Neuronal stem cell (in vitro differentiated cells): ENCODE measurements around the gene HDAC4.

Experiments used
- DNase-seq: peaks from one replicate; pipeline ENCODE4 v3.0.0-alpha.2; 2013; ENCODE audit warnings: low spot score
- H2AFZ ChIP-seq: one replicate; pipeline ENCODE4 v1.6.1; 2013; ENCODE audit warnings: mild to moderate bottlenecking, low read length, inconsistent platforms
- H2AK5ac ChIP-seq: 2 replicates; pipeline ENCODE4 v1.6.1; 2013; ENCODE audit warnings: low read depth, mild to moderate bottlenecking, inconsistent platforms, low read length, moderate library complexity, mixed read lengths
- H2BK120ac ChIP-seq: 2 replicates; pipeline ENCODE4 v1.6.1; 2013; ENCODE audit warnings: low read depth, mild to moderate bottlenecking, inconsistent platforms, low read length, moderate library complexity, mixed read lengths
- H2BK12ac ChIP-seq: one replicate; pipeline ENCODE4 v1.6.1; 2013; ENCODE audit warnings: low read length, inconsistent platforms
- H2BK15ac ChIP-seq: 2 replicates; pipeline ENCODE4 v1.6.1; 2013; ENCODE audit warnings: mild to moderate bottlenecking, low read length, inconsistent platforms, mixed read lengths
- H2BK5ac ChIP-seq: one replicate; pipeline ENCODE4 v1.6.1; 2013; ENCODE audit warnings: inconsistent platforms, mild to moderate bottlenecking, low read length, moderate library complexity
- H3K14ac ChIP-seq: one replicate; pipeline ENCODE4 v1.6.1; 2013; ENCODE audit warnings: low read length, inconsistent platforms
- H3K18ac ChIP-seq: 2 replicates; pipeline ENCODE4 v1.6.1; 2013; ENCODE audit warnings: low read length, inconsistent platforms
- H3K23ac ChIP-seq: 2 replicates; pipeline ENCODE4 v1.6.1; 2013; ENCODE audit warnings: low read depth, mild to moderate bottlenecking, mixed read lengths, low read length, inconsistent platforms; ENCODE audit not compliant: poor library complexity
- H3K27ac ChIP-seq: replicated peaks from 3 replicates; pipeline ENCODE4 v1.5.1; 2013; ENCODE audit warnings: low read length, inconsistent platforms
- H3K27me3 ChIP-seq, 3 experiments: 2 replicates each; pipeline ENCODE4 v1.6.1; 2013; ENCODE audit warnings: low read length in 3 of 3, mild to moderate bottlenecking in 2 of 3, inconsistent platforms in 1 of 3, low read depth in 1 of 3, mixed read lengths in 1 of 3, moderate library complexity in 1 of 3; ENCODE audit not compliant: control insufficient read depth in 3 of 3, insufficient read depth in 3 of 3
- H3K36me3 ChIP-seq, 2 donors: replicated peaks in 1 of 2; 2 replicates each; pipeline ENCODE4 v1.6.1; 2013; ENCODE audit warnings: low read length in 2 of 2; ENCODE audit not compliant: control insufficient read depth in 2 of 2, insufficient read depth in 2 of 2
- H3K4ac ChIP-seq: 2 replicates; pipeline ENCODE4 v1.6.1; 2013; ENCODE audit warnings: inconsistent platforms, mild to moderate bottlenecking, low read length, moderate library complexity
- H3K4me1 ChIP-seq, 2 donors: 1 replicate in 1 of 2; 2 replicates in 1 of 2; pipeline ENCODE4 v1.6.1; 2013; ENCODE audit warnings: low read length in 2 of 2, low read depth in 1 of 2; ENCODE audit not compliant: control insufficient read depth in 2 of 2, insufficient read depth in 1 of 2
- H3K4me2 ChIP-seq: one replicate; pipeline ENCODE4 v1.6.1; 2013; ENCODE audit warnings: mild to moderate bottlenecking, low read length, inconsistent platforms; ENCODE audit not compliant: insufficient read depth, poor library complexity, severe bottlenecking
- H3K4me3 ChIP-seq, 2 donors: 2 replicates each; pipeline ENCODE4 v1.5.1; 2013; ENCODE audit warnings: low read length in 2 of 2, mild to moderate bottlenecking in 2 of 2, inconsistent platforms in 1 of 2, moderate library complexity in 1 of 2
- H3K79me1 ChIP-seq: one replicate; pipeline ENCODE4 v1.6.1; 2013; ENCODE audit warnings: low read depth, mild to moderate bottlenecking, inconsistent platforms, low read length, moderate library complexity
- H3K9ac ChIP-seq: one replicate; pipeline ENCODE4 v1.6.1; 2013; ENCODE audit warnings: mild to moderate bottlenecking, low read depth, low read length, inconsistent platforms; ENCODE audit not compliant: poor library complexity
- H3K9me3 ChIP-seq, 2 donors: replicated peaks in 1 of 2; 2 replicates each; pipeline versions ENCODE3 to v1.6.1; 2013; ENCODE audit warnings: low read length in 2 of 2, mild to moderate bottlenecking in 2 of 2, inconsistent platforms in 1 of 2, low read depth in 1 of 2, mixed read lengths in 1 of 2, moderate library complexity in 1 of 2; ENCODE audit not compliant: control insufficient read depth in 2 of 2, insufficient read depth in 1 of 2
- H4K8ac ChIP-seq: one replicate; pipeline ENCODE4 v1.6.1; 2013; ENCODE audit warnings: low read depth, mild to moderate bottlenecking, inconsistent platforms, low read length, moderate library complexity
- H4K91ac ChIP-seq: one replicate; pipeline ENCODE4 v1.6.1; 2013; ENCODE audit warnings: low read length, low read depth, mild to moderate bottlenecking, inconsistent platforms; ENCODE audit not compliant: poor library complexity
- WGBS, 2 donors: extraction: QIAGEN DNeasy Blood & Tissue Kit; methylation state at CpG; one replicate each; pipeline ENCODE4 v1.1.7; 2013; ENCODE audit warnings: missing lambda C conversion rate in 2 of 2, mixed read lengths in 1 of 2; ENCODE audit not compliant: insufficient read length in 2 of 2, insufficient replicate concordance in 1 of 2; ENCODE audit errors: extremely low coverage in 2 of 2; 5-methylcytosine and 5-hydroxymethylcytosine counted together

The HDAC4 gene

DNA sequence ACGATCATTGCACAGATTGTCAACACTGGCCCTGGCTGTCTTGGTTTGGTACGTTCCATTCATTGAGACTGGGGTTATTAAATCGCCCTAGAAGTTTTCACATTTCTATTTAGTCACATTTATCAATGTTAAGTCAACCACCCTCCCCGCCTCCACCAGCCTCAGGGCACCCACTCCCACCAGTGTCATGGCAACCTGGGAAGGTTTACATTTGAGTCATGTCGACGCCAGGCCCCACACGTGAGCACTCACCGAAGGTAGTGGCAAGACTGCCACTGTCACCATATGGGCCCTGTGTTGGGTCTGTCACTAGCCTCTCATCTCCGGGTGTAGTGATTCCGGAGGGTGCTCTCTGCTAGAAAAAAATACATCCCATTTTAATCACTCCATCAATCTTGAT lies 358.8 kb downstream of the HDAC4 start:
- H3K79me1 ChIP-seq, result no peaks in the 10 kb centered on the region
- H2AK5ac ChIP-seq, result no peak overlapping the region
- no peak overlapping the region for H3K18ac ChIP-seq
- peaks cover 0 to 1% of the 10 kb centered on the region in 2 donors for H3K4me1 ChIP-seq
- no peak for DNase-seq
- H4K91ac ChIP-seq, result no peak overlapping the region
- H4K8ac ChIP-seq, result no peak overlapping the region
- H3K27me3 ChIP-seq, result peaks cover 0 to 5% (median 0%) of the 10 kb centered on the region in 3 experiments
- H3K9ac ChIP-seq, result no peak overlapping the region
- no peaks in the 10 kb centered on the region for H3K36me3 ChIP-seq
- no peak overlapping the region for H3K4ac ChIP-seq
- no peak overlapping the region for H2BK120ac ChIP-seq
- no CpG with 5 or more reads among the region's 10 CpGs for WGBS, 2 donors
- H3K14ac ChIP-seq, result no peak overlapping the region
- H3K4me2 ChIP-seq, result no peak overlapping the region
- no peak overlapping the region for H3K4me3 ChIP-seq
- no peak overlapping the region for H3K27ac ChIP-seq
- H2AFZ ChIP-seq, result no peak overlapping the region
- no peaks in the 10 kb centered on the region for H3K9me3 ChIP-seq
- H2BK15ac ChIP-seq, result no peak overlapping the region
- no peak overlapping the region for H2BK12ac ChIP-seq
- no peak overlapping the region for H2BK5ac ChIP-seq
- no peak overlapping the region for H3K23ac ChIP-seq

DNA sequence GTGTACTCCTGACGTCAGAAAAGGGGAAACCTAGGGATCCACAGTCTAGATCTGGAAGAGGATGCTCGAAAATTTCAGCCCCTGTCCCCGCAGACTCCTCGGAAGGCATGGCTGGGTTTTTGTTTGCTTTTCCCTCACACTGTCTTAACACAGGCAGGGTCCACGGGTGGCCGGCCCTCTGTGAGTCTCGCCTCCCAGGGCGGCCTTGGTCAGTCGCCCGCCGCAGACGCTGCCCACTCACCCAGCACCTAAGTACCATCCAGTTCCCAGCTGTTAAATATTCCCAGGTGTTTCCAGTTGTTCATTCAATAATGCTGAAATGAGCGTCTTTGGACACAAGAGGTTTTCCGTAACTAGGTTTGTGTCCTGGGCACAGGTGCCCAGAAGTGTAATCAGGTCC lies 359.8 kb downstream of the HDAC4 start:
- H4K8ac ChIP-seq, result no peak overlapping the region
- H2BK5ac ChIP-seq, result no peak overlapping the region
- no peak overlapping the region for H2AK5ac ChIP-seq
- no peaks in the 10 kb centered on the region for H3K9me3 ChIP-seq
- H3K79me1 ChIP-seq, result peaks cover 1% of the 10 kb centered on the region
- H2BK120ac ChIP-seq, result no peak overlapping the region
- no peak overlapping the region for H2BK12ac ChIP-seq
- no peaks in the 10 kb centered on the region for H3K36me3 ChIP-seq
- no peak overlapping the region for H3K27ac ChIP-seq
- H3K9ac ChIP-seq, result no peak overlapping the region
- no peak overlapping the region for H3K14ac ChIP-seq
- WGBS, 2 donors, result no CpG with 5 or more reads among the region's 14 CpGs
- H3K4me2 ChIP-seq, result no peak overlapping the region
- no peak overlapping the region for H4K91ac ChIP-seq
- no peak overlapping the region for H2BK15ac ChIP-seq
- H3K27me3 ChIP-seq, result peaks cover 0 to 5% (median 0%) of the 10 kb centered on the region in 3 experiments
- H3K4me3 ChIP-seq, result no peak overlapping the region
- peaks cover 0 to 1% of the 10 kb centered on the region in 2 donors for H3K4me1 ChIP-seq
- H2AFZ ChIP-seq, result no peak overlapping the region
- H3K23ac ChIP-seq, result no peak overlapping the region
- H3K4ac ChIP-seq, result no peak overlapping the region
- H3K18ac ChIP-seq, result no peak overlapping the region
- DNase-seq, result no peak

DNA sequence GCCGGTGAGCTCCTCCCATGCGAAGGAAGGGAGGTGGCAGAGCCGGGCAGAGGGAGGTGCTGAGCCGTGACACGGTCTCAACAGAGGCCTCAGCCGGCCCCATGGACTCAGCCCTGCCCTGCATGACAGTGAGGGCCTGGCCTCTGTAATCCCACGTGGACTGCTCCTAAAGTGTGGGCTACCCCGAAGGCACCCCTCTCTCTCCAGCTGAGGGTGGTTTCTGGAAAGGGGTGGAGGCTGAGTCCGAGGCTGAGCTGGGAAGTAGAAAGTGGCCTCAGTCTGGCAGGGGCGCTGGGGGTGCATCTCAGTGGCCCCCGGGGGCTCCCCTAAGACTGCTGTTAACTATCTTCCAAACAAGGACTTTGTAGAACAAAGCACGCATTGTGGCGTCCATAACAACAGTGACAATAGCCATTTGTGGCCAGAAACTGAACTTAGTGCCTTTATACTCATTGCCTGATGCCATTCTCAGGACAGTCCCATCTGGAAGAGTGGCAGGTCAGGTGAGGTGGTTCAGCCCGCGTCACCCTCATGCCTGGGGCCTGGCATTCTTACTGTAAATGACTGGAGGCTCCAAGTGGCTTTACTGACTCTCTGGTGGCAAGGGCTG lies 360.6 kb downstream of the HDAC4 start:
- Histone ChIP-seq H4K91ac (no peak overlapping the region), H3K9me3 (no peaks in the 10 kb centered on the region), H3K4me2 (no peak overlapping the region), H3K9ac (no peak overlapping the region), H2BK12ac (no peak overlapping the region), H2BK15ac (no peak overlapping the region), H4K8ac (no peak overlapping the region), H3K4me3 (no peak overlapping the region), H3K36me3 (no peaks in the 10 kb centered on the region), H2BK120ac (no peak overlapping the region), H3K14ac (no peak overlapping the region), H2AFZ (no peak overlapping the region), H3K23ac (no peak overlapping the region), H3K27ac (no peak overlapping the region), H2AK5ac (no peak overlapping the region), H3K18ac (peak overlapping the region; percentile 42), H3K4me1 (peaks cover 0 to 1% of the 10 kb centered on the region in 2 donors), H2BK5ac (no peak overlapping the region), H3K79me1 (peaks cover 2% of the 10 kb centered on the region), H3K27me3 (peaks cover 0 to 5% (median 0%) of the 10 kb centered on the region in 3 experiments), H3K4ac (no peak overlapping the region)
- WGBS, 2 donors, result no CpG with 5 or more reads among the region's 15 CpGs
- no peak for DNase-seq

DNA sequence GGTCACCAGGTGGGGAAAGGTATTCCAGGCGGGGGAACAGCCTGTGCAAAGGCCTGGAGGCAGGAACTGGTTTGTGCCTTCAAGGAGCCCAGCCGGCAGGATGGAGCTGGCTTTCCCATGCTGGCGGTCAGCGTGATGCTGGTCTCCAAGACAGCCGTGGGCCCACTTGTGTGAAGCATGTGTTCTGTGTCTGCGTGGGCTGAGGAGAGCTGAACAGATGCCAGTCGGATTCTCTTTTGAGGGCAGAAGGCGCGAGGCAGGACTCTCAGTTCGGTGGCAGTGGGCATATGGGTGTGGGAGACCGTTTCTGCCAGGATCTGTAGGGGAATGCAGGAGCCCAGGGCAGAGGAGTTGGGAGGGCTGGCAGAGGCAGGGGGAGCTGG lies 361.4 kb downstream of the HDAC4 start:
- H3K18ac ChIP-seq, result peak overlapping the region; percentile 68
- no peak overlapping the region for H2BK120ac ChIP-seq
- H3K4me3 ChIP-seq, result no peak overlapping the region
- no peak overlapping the region for H4K91ac ChIP-seq
- H3K4me1 ChIP-seq, result peaks cover 0 to 1% of the 10 kb centered on the region in 2 donors
- H3K14ac ChIP-seq, result no peak overlapping the region
- no peak overlapping the region for H2BK5ac ChIP-seq
- H2BK15ac ChIP-seq, result peak overlapping the region; percentile 4
- peaks cover 0 to 5% (median 0%) of the 10 kb centered on the region in 3 experiments for H3K27me3 ChIP-seq
- H3K4me2 ChIP-seq, result no peak overlapping the region
- H3K9me3 ChIP-seq, result no peaks in the 10 kb centered on the region
- no CpG with 5 or more reads among the region's 11 CpGs for WGBS, 2 donors
- no peak overlapping the region for H3K27ac ChIP-seq
- no peaks in the 10 kb centered on the region for H3K36me3 ChIP-seq
- H3K23ac ChIP-seq, result no peak overlapping the region
- H4K8ac ChIP-seq, result no peak overlapping the region
- no peak for DNase-seq
- H3K9ac ChIP-seq, result no peak overlapping the region
- H2AK5ac ChIP-seq, result peak overlapping the region; percentile 8
- no peak overlapping the region for H3K4ac ChIP-seq
- H3K79me1 ChIP-seq, result peaks cover 3% of the 10 kb centered on the region
- no peak overlapping the region for H2AFZ ChIP-seq
- no peak overlapping the region for H2BK12ac ChIP-seq
